Measurements from ENCODE around the gene BUB1B.

BUB1B gene

DNA sequence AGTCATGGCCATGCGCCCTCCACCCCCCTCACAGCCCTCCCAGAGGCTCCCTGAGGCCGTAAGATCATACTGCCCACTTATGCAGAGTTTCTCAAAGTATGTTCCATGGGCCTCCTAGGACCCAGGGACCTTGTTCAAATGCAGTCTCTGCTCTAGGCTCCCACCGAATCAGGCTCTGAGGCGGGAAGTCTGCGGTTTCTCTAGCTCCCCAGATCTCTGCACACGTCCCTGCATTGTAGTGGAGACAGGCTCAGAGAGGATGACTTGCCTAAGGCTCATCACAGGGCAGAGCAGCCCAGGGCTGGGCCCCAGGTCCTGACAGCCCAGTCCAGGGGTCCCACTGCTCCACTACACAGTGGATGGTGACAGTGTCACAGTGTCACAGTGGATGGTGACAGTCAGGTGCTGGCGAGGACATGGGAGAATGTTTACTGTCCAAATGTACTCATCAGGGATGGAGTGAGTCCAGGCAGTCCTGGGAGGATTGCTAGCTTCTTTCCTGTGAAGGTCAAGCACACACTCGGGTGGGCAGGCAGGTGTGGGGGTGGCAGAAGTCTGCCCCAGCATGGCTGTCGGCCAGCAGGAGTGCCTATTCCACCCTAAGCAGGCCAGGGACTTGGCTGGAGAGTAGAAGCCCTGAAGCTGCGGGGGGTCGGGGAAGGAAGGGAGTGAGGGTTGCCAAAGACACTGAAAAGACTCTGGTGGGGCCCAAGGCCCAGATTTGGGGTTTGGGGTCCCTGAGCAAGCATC, 109.6 kb downstream of the BUB1B start:
- DNase-seq (ENCODE audit: extremely low spot score) = no peak
- TF ChIP-seq, protein P1, sequence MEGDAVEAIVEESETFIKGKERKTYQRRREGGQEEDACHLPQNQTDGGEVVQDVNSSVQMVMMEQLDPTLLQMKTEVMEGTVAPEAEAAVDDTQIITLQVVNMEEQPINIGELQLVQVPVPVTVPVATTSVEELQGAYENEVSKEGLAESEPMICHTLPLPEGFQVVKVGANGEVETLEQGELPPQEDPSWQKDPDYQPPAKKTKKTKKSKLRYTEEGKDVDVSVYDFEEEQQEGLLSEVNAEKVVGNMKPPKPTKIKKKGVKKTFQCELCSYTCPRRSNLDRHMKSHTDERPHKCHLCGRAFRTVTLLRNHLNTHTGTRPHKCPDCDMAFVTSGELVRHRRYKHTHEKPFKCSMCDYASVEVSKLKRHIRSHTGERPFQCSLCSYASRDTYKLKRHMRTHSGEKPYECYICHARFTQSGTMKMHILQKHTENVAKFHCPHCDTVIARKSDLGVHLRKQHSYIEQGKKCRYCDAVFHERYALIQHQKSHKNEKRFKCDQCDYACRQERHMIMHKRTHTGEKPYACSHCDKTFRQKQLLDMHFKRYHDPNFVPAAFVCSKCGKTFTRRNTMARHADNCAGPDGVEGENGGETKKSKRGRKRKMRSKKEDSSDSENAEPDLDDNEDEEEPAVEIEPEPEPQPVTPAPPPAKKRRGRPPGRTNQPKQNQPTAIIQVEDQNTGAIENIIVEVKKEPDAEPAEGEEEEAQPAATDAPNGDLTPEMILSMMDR (IDR thresholded peaks at IDR 0.05; ENCODE audit: control extremely low read depth, extremely low read depth, low read depth, missing control alignments) = no peak
- ChIA-PET POLR2A (no interaction called here), CTCF (interaction anchor here (0.9 to 20.1 kb wide), 4 partner anchors 6 to 61 kb away, joined by 3 to 525 read pairs (median 356); partner anchors contain the start of genes INAFM2 and PLCB2)

Measured in GM10248 (cell line).